Measurements from ENCODE around the gene PPP6R2. TPM values are rescaled to one million over a fixed set of nuclear protein-coding genes. Genes with fewer than 3 reads are reported as not detected.

PPP6R2 gene
- polyA plus RNA-seq, 3 donors, result 9.1 to 74.5 (median 10.3) TPM

GRCh38 chr22:50317178-50317577 lies 25.9 kb upstream of the PPP6R2 start:
- Histone ChIP-seq H3K4me3 (replicated peaks in 1 of 3; ENCODE audit: low read depth in 2 of 3, low read length in 3 of 3) (no peak overlapping the region), H3K4me1 (ENCODE audit: control insufficient read depth in 1 of 2, insufficient read depth in 2 of 2, low read length in 2 of 2) (peaks cover 22 to 25% of the 10 kb centered on the region in 2 donors), H3K36me3 (replicated peaks in 1 of 2; ENCODE audit: control insufficient read depth in 1 of 2, insufficient read depth in 2 of 2, low read length in 2 of 2) (no peaks in the 10 kb centered on the region), H4K20me1 (ENCODE audit: insufficient read depth, low read length) (no peaks in the 10 kb centered on the region), H3K9me3 (replicated peaks in 1 of 2; ENCODE audit: control insufficient read depth in 1 of 2, insufficient read depth in 1 of 2, low read length in 2 of 2) (no peaks in the 10 kb centered on the region), H2AFZ (ENCODE audit: insufficient read depth, low read depth, low read length, poor library complexity, severe bottlenecking) (no peak overlapping the region), H3K79me2 (ENCODE audit: insufficient read depth, low read length) (peaks cover 11% of the 10 kb centered on the region), H3K27ac (ENCODE audit: low read depth in 1 of 2, low read length in 2 of 2) (no peak overlapping the region), H3K27me3 (ENCODE audit: control insufficient read depth in 2 of 2, insufficient read depth in 2 of 2, low read length in 2 of 2) (no peaks in the 10 kb centered on the region), H3K4me2 (replicated peaks; ENCODE audit: extremely low read depth, low read length, poor library complexity, severe bottlenecking) (no peak overlapping the region), H3K9ac (ENCODE audit: insufficient read depth, low read length, poor library complexity, severe bottlenecking) (no peak overlapping the region)
- Mint-ChIP-seq H3K4me3 (no peak overlapping the region), H3K9me3 (no peaks in the 10 kb centered on the region), H3K36me3 (peaks cover 0 to 2% of the 10 kb centered on the region in 2 donors), H3K27me3 (ENCODE audit: low read depth in 3 of 3) (peaks cover 3 to 7% (median 4%) of the 10 kb centered on the region in 3 donors), H3K4me1 (peaks cover 20% of the 10 kb centered on the region), H3K27ac (no peak overlapping the region)
- DNase-seq, result no peak
- intact Hi-C loops (cut with micrococcal nuclease), result loop anchor here in 1 of 2 donors (2.0 kb wide), 1 partner anchor 14 kb away; no protein-coding TSS in a partner anchor
- WGBS (ENCODE audit: insufficient coverage), result 98% methylated on average over 8 of the region's 9 CpGs
- TF ChIP-seq CTCF (IDR thresholded peaks at IDR 0.05), result no peak

GRCh38 chr22:50317674-50318073 lies 25.5 kb upstream of the PPP6R2 start:
- intact Hi-C loops (cut with micrococcal nuclease), result loop anchor here in 1 of 2 donors (2.0 kb wide), 1 partner anchor 15 kb away; no protein-coding TSS in a partner anchor
- Histone ChIP-seq H3K4me3 (replicated peaks in 1 of 3; ENCODE audit: low read depth in 2 of 3, low read length in 3 of 3) (no peak overlapping the region), H3K27ac (ENCODE audit: low read depth in 1 of 2, low read length in 2 of 2) (no peak overlapping the region), H3K79me2 (ENCODE audit: insufficient read depth, low read length) (peaks cover 11% of the 10 kb centered on the region), H3K36me3 (replicated peaks in 1 of 2; ENCODE audit: control insufficient read depth in 1 of 2, insufficient read depth in 2 of 2, low read length in 2 of 2) (no peaks in the 10 kb centered on the region), H3K27me3 (ENCODE audit: control insufficient read depth in 2 of 2, insufficient read depth in 2 of 2, low read length in 2 of 2) (no peaks in the 10 kb centered on the region), H3K4me2 (replicated peaks; ENCODE audit: extremely low read depth, low read length, poor library complexity, severe bottlenecking) (no peak overlapping the region), H3K9ac (ENCODE audit: insufficient read depth, low read length, poor library complexity, severe bottlenecking) (no peak overlapping the region), H2AFZ (ENCODE audit: insufficient read depth, low read depth, low read length, poor library complexity, severe bottlenecking) (no peak overlapping the region), H4K20me1 (ENCODE audit: insufficient read depth, low read length) (no peaks in the 10 kb centered on the region), H3K4me1 (ENCODE audit: control insufficient read depth in 1 of 2, insufficient read depth in 2 of 2, low read length in 2 of 2) (peaks cover 22 to 25% of the 10 kb centered on the region in 2 donors), H3K9me3 (replicated peaks in 1 of 2; ENCODE audit: control insufficient read depth in 1 of 2, insufficient read depth in 1 of 2, low read length in 2 of 2) (no peaks in the 10 kb centered on the region)
- no peaks in the 10 kb centered on the region for H3K9me3 Mint-ChIP-seq
- H3K36me3 Mint-ChIP-seq, result peaks cover 0 to 2% of the 10 kb centered on the region in 2 donors
- no peak for DNase-seq
- H3K4me3 Mint-ChIP-seq, result no peak overlapping the region
- no peak overlapping the region for H3K27ac Mint-ChIP-seq
- H3K4me1 Mint-ChIP-seq, result peaks cover 20% of the 10 kb centered on the region
- WGBS (ENCODE audit: insufficient coverage), result 95% methylated on average over 7 of the region's 7 CpGs
- peaks cover 3 to 8% (median 4%) of the 10 kb centered on the region in 3 donors for H3K27me3 Mint-ChIP-seq (ENCODE audit: low read depth in 3 of 3)
- no peak for TF ChIP-seq CTCF (IDR thresholded peaks at IDR 0.05)
